Uterus (tissue), 2 donors: ENCODE measurements around the gene NXPH4.

Source experiments
- POLR2A ChIP-seq, 2 donors: fragments of 450-650 bp; IDR thresholded peaks; one replicate each; pipeline ENCODE4 v1.6.1; 2016; ENCODE audit warnings: antibody characterized with exemption in 2 of 2, mild to moderate bottlenecking in 1 of 2, moderate library complexity in 1 of 2
- TF ChIP-seq, protein P1 (sequence below), 4 experiments: fragments of 200-600 bp in 2 of 4; fragments of 450-650 bp in 2 of 4; sonication (generic) in 2 of 4; IDR thresholded peaks; one replicate each; pipeline ENCODE4 v1.5.1; 2016 to 2019; ENCODE audit warnings: antibody characterized with exemption in 4 of 4, mild to moderate bottlenecking in 2 of 4, moderate library complexity in 1 of 4

DNA sequence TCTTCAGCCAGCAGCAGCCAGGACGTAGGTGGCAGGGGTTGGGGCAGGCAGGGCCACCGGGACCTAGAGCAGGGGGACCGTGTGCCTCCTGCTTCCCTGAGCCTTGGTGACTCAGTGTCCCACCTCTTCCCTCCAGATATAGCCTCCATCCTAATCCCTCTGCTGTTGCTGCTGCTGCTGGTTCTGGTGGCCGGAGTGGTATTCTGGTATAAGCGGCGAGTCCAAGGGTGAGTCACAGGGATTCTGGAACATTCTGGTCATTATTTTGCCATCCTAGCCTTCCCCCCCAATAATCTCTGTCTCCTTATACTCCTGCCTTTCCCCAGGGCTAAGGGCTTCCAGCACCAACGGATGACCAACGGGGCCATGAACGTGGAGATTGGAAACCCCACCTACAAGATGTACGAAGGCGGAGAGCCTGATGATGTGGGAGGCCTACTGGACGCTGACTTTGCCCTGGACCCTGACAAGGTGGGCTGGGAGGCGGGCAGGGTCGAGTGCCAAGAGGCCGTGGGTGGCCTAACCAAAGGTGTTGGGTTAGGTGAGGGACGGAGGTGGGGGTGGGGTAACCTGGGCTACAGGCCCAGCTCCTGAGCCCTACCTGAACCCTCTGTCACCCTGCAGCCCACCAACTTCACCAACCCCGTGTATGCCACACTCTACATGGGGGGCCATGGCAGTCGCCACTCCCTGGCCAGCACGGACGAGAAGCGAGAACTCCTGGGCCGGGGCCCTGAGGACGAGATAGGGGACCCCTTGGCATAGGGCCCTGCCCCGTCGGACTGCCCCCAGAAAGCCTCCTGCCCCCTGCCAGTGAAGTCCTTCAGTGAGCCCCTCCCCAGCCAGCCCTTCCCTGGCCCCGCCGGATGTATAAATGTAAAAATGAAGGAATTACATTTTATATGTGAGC lies 4.5 kb upstream of the NXPH4 start:
- TF ChIP-seq, protein P1, sequence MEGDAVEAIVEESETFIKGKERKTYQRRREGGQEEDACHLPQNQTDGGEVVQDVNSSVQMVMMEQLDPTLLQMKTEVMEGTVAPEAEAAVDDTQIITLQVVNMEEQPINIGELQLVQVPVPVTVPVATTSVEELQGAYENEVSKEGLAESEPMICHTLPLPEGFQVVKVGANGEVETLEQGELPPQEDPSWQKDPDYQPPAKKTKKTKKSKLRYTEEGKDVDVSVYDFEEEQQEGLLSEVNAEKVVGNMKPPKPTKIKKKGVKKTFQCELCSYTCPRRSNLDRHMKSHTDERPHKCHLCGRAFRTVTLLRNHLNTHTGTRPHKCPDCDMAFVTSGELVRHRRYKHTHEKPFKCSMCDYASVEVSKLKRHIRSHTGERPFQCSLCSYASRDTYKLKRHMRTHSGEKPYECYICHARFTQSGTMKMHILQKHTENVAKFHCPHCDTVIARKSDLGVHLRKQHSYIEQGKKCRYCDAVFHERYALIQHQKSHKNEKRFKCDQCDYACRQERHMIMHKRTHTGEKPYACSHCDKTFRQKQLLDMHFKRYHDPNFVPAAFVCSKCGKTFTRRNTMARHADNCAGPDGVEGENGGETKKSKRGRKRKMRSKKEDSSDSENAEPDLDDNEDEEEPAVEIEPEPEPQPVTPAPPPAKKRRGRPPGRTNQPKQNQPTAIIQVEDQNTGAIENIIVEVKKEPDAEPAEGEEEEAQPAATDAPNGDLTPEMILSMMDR (IDR thresholded peaks at IDR 0.05), result no peak
- TF ChIP-seq POLR2A (IDR thresholded peaks at IDR 0.05), result no peak
